Esophagus squamous epithelium (tissue), 5 donors: ENCODE data around the gene PIF1. TPM values are rescaled to one million over a fixed set of nuclear protein-coding genes. Genes with fewer than 3 reads are reported as not detected.

ENCODE experiments used
- DNase-seq: peaks from one replicate; lab custom pipeline; 2025; lab: John Stamatoyannopoulos, UW
- H3K27ac ChIP-seq, 4 donors: fragments of 200-600 bp; sonication (generic); one replicate each; pipeline ENCODE4 v1.5.1; 2016 to 2019; ENCODE audit warnings: mild to moderate bottlenecking in 1 of 4
- H3K27me3 ChIP-seq, 4 donors: fragments of 200-600 bp; sonication (generic); 1 replicate in 3 of 4; 2 replicates in 1 of 4; pipeline versions ENCODE4 v1.5.1 to v1.6.0; 2017 to 2021; ENCODE audit warnings: antibody characterized with exemption in 1 of 4
- H3K36me3 ChIP-seq, 3 donors: fragments of 200-600 bp; sonication (generic); one replicate each; pipeline ENCODE4 v1.5.1; 2016 to 2019
- H3K4me1 ChIP-seq, 3 donors: fragments of 200-600 bp; sonication (generic); one replicate each; pipeline ENCODE4 v1.5.1; 2017 to 2019
- H3K4me3 ChIP-seq, 4 donors: fragments of 200-600 bp; sonication (generic); 1 replicate in 3 of 4; 2 replicates in 1 of 4; pipeline ENCODE4 v1.5.1; 2016 to 2019; ENCODE audit warnings: mild to moderate bottlenecking in 2 of 4, moderate library complexity in 1 of 4
- H3K9me3 ChIP-seq, 3 donors: fragments of 200-600 bp; sonication (generic); one replicate each; pipeline ENCODE4 v1.5.1; 2016 to 2019
- CTCF ChIP-seq, 6 experiments: fragments of 450-650 bp in 4 of 6; fragments of 200-600 bp in 2 of 6; sonication (generic) in 2 of 6; IDR thresholded peaks; one replicate each; pipeline ENCODE4 v1.5.1; 2016 to 2019; ENCODE audit warnings: antibody characterized with exemption in 6 of 6, mild to moderate bottlenecking in 4 of 6, moderate library complexity in 4 of 6
- POLR2A ChIP-seq, 4 donors: fragments of 450-650 bp; IDR thresholded peaks; one replicate each; pipeline ENCODE4 v1.6.1; 2017; ENCODE audit warnings: antibody characterized with exemption in 4 of 4, mild to moderate bottlenecking in 4 of 4, moderate library complexity in 3 of 4
- WGBS, 2 donors: methylation state at CpG; one replicate each; pipeline ENCODE4 v1.1.5; 2018; 5-methylcytosine and 5-hydroxymethylcytosine counted together
- intact Hi-C: fragments of 100-400 bp; cut with DNase I; formaldehyde crosslinking; loops from one replicate; pipeline ENCODE4 v1.15.0; 2022
- total RNA-seq, 4 donors: library from RNA; depleted of rRNA; stranded (reverse); fragments of >200 nt; gene quantifications; one replicate each; pipeline ENCODE4 v1.1.0, GENCODE V29; 2016
- donor health status: DM: yes; HTN: yes; CAD: no.

Gene PIF1
- total RNA-seq, 4 donors from 2014 or later = 1.8 to 17.5 (median 3.8) TPM

- Histone ChIP-seq H3K27ac (no peak overlapping the region), H3K27me3 (no peaks in the 10 kb centered on the region), H3K4me1 (no peaks in the 10 kb centered on the region), H3K4me3 (no peak overlapping the region), H3K36me3 (no peaks in the 10 kb centered on the region), H3K9me3 (no peaks in the 10 kb centered on the region)
- no peak for DNase-seq
- TF ChIP-seq POLR2A (IDR thresholded peaks at IDR 0.05) (no peak), CTCF (IDR thresholded peaks at IDR 0.05) (no peak)
- intact Hi-C loops = no loop called here
- 66 to 84% methylated on average over 5 to 8 of the region's 8 CpGs for WGBS, 2 donors
Measured at GRCh38 chr15:64766058-64766457, 59.4 kb downstream of the PIF1 start.

Other genes starting within 250 kb of the PIF1 start
- 1 to 10 TPM in 2 of 4 donors, under 1 TPM in 1, not detected in 1; 0.75 to 5.0 (median 1.3) TPM for gene RBPMS2, start 50.1 kb downstream of the PIF1 start, total RNA-seq
- gene PLEKHO2, start 16.3 kb upstream of the PIF1 start, total RNA-seq = 10 to 100 TPM in 1 of 4 donors, 1 to 10 TPM in 3; 5.6 to 18.3 (median 7.2) TPM
- gene ANKDD1A, start 86.3 kb upstream of the PIF1 start, total RNA-seq = 1 to 10 TPM in 3 of 4 donors, under 1 TPM in 1; 0.45 to 7.8 (median 2.4) TPM
- 10 to 100 TPM; 41.3 to 67.3 (median 59.6) TPM for gene SPG21, start 164.3 kb upstream of the PIF1 start, total RNA-seq
- 10 to 100 TPM; 12.8 to 21.0 (median 17.8) TPM for gene MTFMT, start 204.0 kb upstream of the PIF1 start, total RNA-seq
- gene SLC51B, start 219.7 kb upstream of the PIF1 start, total RNA-seq = not detected
- gene RASL12, start 242.3 kb upstream of the PIF1 start, total RNA-seq = 10 to 100 TPM in 2 of 4 donors, 1 to 10 TPM in 2; 2.8 to 32.4 (median 8.9) TPM